T-helper 2 cell treated with Interferon-gamma antibody and Interleukin-4, amounts not matched to agents 5 μg/mL and 100 μg/mL, for 36 hours (primary cell): ENCODE data around the gene ALPK1.

Experiments
- DNase-seq: peaks from one replicate; pipeline ENCODE4 v3.0.0; 2021; ENCODE audit warnings: low spot score
- H3K27ac Mint-ChIP-seq: one replicate; pipeline ENCODE4 v1.8.0; 2021; ENCODE audit warnings: mild to moderate bottlenecking, mixed read lengths
- H3K27me3 Mint-ChIP-seq: one replicate; pipeline ENCODE4 v1.8.0; 2021; ENCODE audit warnings: low read depth, mixed read lengths
- H3K36me3 Mint-ChIP-seq: one replicate; pipeline ENCODE4 v1.8.0; 2021; ENCODE audit warnings: low read depth, mixed read lengths
- H3K4me1 Mint-ChIP-seq: one replicate; pipeline ENCODE4 v1.8.0; 2021; ENCODE audit warnings: low read depth, mixed read lengths
- H3K4me3 Mint-ChIP-seq: one replicate; pipeline ENCODE4 v1.8.0; 2022; ENCODE audit warnings: mild to moderate bottlenecking, moderate library complexity, mixed read lengths
- H3K9me3 Mint-ChIP-seq: one replicate; pipeline ENCODE4 v1.8.0; 2021; ENCODE audit warnings: mixed read lengths

Gene ALPK1

GRCh38 chr4:112328734-112329130 lies 31.6 kb downstream of the ALPK1 start:
- H3K4me1 Mint-ChIP-seq = no peaks in the 10 kb centered on the region
- H3K27me3 Mint-ChIP-seq = no peaks in the 10 kb centered on the region
- no peaks in the 10 kb centered on the region for H3K36me3 Mint-ChIP-seq
- H3K9me3 Mint-ChIP-seq = no peaks in the 10 kb centered on the region
- no peak overlapping the region for H3K27ac Mint-ChIP-seq
- DNase-seq = no peak
- no peak overlapping the region for H3K4me3 Mint-ChIP-seq

GRCh38 chr4:112329672-112330375 lies 32.7 kb downstream of the ALPK1 start:
- Mint-ChIP-seq H3K27ac (no peak overlapping the region), H3K9me3 (no peaks in the 10 kb centered on the region), H3K4me3 (no peak overlapping the region), H3K4me1 (no peaks in the 10 kb centered on the region), H3K36me3 (no peaks in the 10 kb centered on the region), H3K27me3 (no peaks in the 10 kb centered on the region)
- no peak for DNase-seq

- Mint-ChIP-seq H3K4me1 (no peaks in the 10 kb centered on the region), H3K27ac (no peak overlapping the region), H3K27me3 (no peaks in the 10 kb centered on the region), H3K4me3 (no peak overlapping the region), H3K9me3 (no peaks in the 10 kb centered on the region), H3K36me3 (no peaks in the 10 kb centered on the region)
- DNase-seq = no peak
Measured at GRCh38 chr4:112330921-112331320, 33.8 kb downstream of the ALPK1 start.

GRCh38 chr4:112332398-112332797 lies 35.2 kb downstream of the ALPK1 start:
- H3K27me3 Mint-ChIP-seq = no peaks in the 10 kb centered on the region
- H3K4me1 Mint-ChIP-seq = no peaks in the 10 kb centered on the region
- H3K4me3 Mint-ChIP-seq = no peak overlapping the region
- no peaks in the 10 kb centered on the region for H3K36me3 Mint-ChIP-seq
- no peak overlapping the region for H3K27ac Mint-ChIP-seq
- no peaks in the 10 kb centered on the region for H3K9me3 Mint-ChIP-seq
- DNase-seq = no peak

- no peak for DNase-seq
- Mint-ChIP-seq H3K9me3 (no peaks in the 10 kb centered on the region), H3K27ac (no peak overlapping the region), H3K4me3 (no peak overlapping the region), H3K27me3 (no peaks in the 10 kb centered on the region), H3K4me1 (no peaks in the 10 kb centered on the region), H3K36me3 (no peaks in the 10 kb centered on the region)
Measured at GRCh38 chr4:112340023-112340422, 42.9 kb downstream of the ALPK1 start.

GRCh38 chr4:112341033-112341432 lies 43.9 kb downstream of the ALPK1 start:
- no peaks in the 10 kb centered on the region for H3K9me3 Mint-ChIP-seq
- H3K4me3 Mint-ChIP-seq = no peak overlapping the region
- H3K4me1 Mint-ChIP-seq = no peaks in the 10 kb centered on the region
- DNase-seq = no peak
- H3K36me3 Mint-ChIP-seq = no peaks in the 10 kb centered on the region
- no peak overlapping the region for H3K27ac Mint-ChIP-seq
- H3K27me3 Mint-ChIP-seq = no peaks in the 10 kb centered on the region

GRCh38 chr4:112343330-112344080 lies 46.3 kb downstream of the ALPK1 start:
- Mint-ChIP-seq H3K27ac (no peak overlapping the region), H3K27me3 (no peaks in the 10 kb centered on the region), H3K36me3 (no peaks in the 10 kb centered on the region), H3K4me3 (no peak overlapping the region), H3K9me3 (no peaks in the 10 kb centered on the region), H3K4me1 (no peaks in the 10 kb centered on the region)
- DNase-seq = no peak

- no peaks in the 10 kb centered on the region for H3K9me3 Mint-ChIP-seq
- H3K27ac Mint-ChIP-seq = no peak overlapping the region
- H3K27me3 Mint-ChIP-seq = no peaks in the 10 kb centered on the region
- no peak overlapping the region for H3K4me3 Mint-ChIP-seq
- DNase-seq = no peak
- no peaks in the 10 kb centered on the region for H3K4me1 Mint-ChIP-seq
- no peaks in the 10 kb centered on the region for H3K36me3 Mint-ChIP-seq
Measured at GRCh38 chr4:112348488-112349158, 51.5 kb downstream of the ALPK1 start.

GRCh38 chr4:112352736-112353135 lies 55.6 kb downstream of the ALPK1 start:
- H3K4me1 Mint-ChIP-seq = no peaks in the 10 kb centered on the region
- DNase-seq = no peak
- H3K4me3 Mint-ChIP-seq = no peak overlapping the region
- H3K27ac Mint-ChIP-seq = no peak overlapping the region
- H3K36me3 Mint-ChIP-seq = no peaks in the 10 kb centered on the region
- no peaks in the 10 kb centered on the region for H3K27me3 Mint-ChIP-seq
- no peaks in the 10 kb centered on the region for H3K9me3 Mint-ChIP-seq

GRCh38 chr4:112355662-112356061 lies 58.5 kb downstream of the ALPK1 start:
- Mint-ChIP-seq H3K36me3 (no peaks in the 10 kb centered on the region), H3K4me3 (no peak overlapping the region), H3K27me3 (no peaks in the 10 kb centered on the region), H3K4me1 (no peaks in the 10 kb centered on the region), H3K9me3 (peaks cover 2% of the 10 kb centered on the region), H3K27ac (no peak overlapping the region)
- DNase-seq = no peak

- H3K27me3 Mint-ChIP-seq = no peaks in the 10 kb centered on the region
- H3K4me1 Mint-ChIP-seq = no peaks in the 10 kb centered on the region
- H3K4me3 Mint-ChIP-seq = no peak overlapping the region
- peaks cover 5% of the 10 kb centered on the region for H3K9me3 Mint-ChIP-seq
- no peaks in the 10 kb centered on the region for H3K36me3 Mint-ChIP-seq
- no peak overlapping the region for H3K27ac Mint-ChIP-seq
- DNase-seq = no peak
Measured at GRCh38 chr4:112357453-112357852, 60.3 kb downstream of the ALPK1 start.

- Mint-ChIP-seq H3K27ac (no peak overlapping the region), H3K4me1 (no peaks in the 10 kb centered on the region), H3K27me3 (no peaks in the 10 kb centered on the region), H3K9me3 (peaks cover 5% of the 10 kb centered on the region), H3K36me3 (no peaks in the 10 kb centered on the region), H3K4me3 (no peak overlapping the region)
- no peak for DNase-seq
Measured at GRCh38 chr4:112357897-112358296, 60.7 kb downstream of the ALPK1 start.

- Mint-ChIP-seq H3K27me3 (no peaks in the 10 kb centered on the region), H3K4me3 (no peak overlapping the region), H3K27ac (no peak overlapping the region), H3K4me1 (no peaks in the 10 kb centered on the region), H3K9me3 (peaks cover 5% of the 10 kb centered on the region), H3K36me3 (no peaks in the 10 kb centered on the region)
- no peak for DNase-seq
Measured at GRCh38 chr4:112358415-112358814, 61.2 kb downstream of the ALPK1 start.

GRCh38 chr4:112358952-112359749 lies 62.0 kb downstream of the ALPK1 start:
- Mint-ChIP-seq H3K36me3 (no peaks in the 10 kb centered on the region), H3K4me3 (no peak overlapping the region), H3K27ac (no peak overlapping the region), H3K27me3 (no peaks in the 10 kb centered on the region), H3K4me1 (no peaks in the 10 kb centered on the region), H3K9me3 (peaks cover 5% of the 10 kb centered on the region)
- DNase-seq = no peak
